Muscle of leg (tissue), 11 donors: Measurements from ENCODE around the gene PCP4L1. TPM values are rescaled to one million over a fixed set of nuclear protein-coding genes. Genes with fewer than 3 reads are reported as not detected.
A peak's percentile ranks its signal among the peaks of the same experiment; 100 is the strongest.

Experiments used
- DNase-seq: peaks from one replicate; pipeline ENCODE4 v3.0.0; 2013
- H3K27ac ChIP-seq: one replicate; pipeline ENCODE4 v1.5.1; 2013; ENCODE audit warnings: mild to moderate bottlenecking, low read length, control low read depth
- H3K27me3 ChIP-seq: one replicate; pipeline ENCODE4 v1.6.1; 2013; ENCODE audit warnings: low read length; ENCODE audit not compliant: control insufficient read depth, insufficient read depth
- H3K36me3 ChIP-seq: one replicate; pipeline ENCODE4 v1.6.1; 2013; ENCODE audit warnings: low read length; ENCODE audit not compliant: control insufficient read depth, insufficient read depth
- H3K4me1 ChIP-seq: one replicate; pipeline ENCODE4 v1.6.1; 2013; ENCODE audit warnings: low read length; ENCODE audit not compliant: control insufficient read depth, insufficient read depth
- H3K4me3 ChIP-seq: one replicate; pipeline ENCODE4 v1.5.1; 2013; ENCODE audit warnings: low read length, control low read depth
- H3K9me3 ChIP-seq: replicated peaks from 2 replicates; pipeline ENCODE4 v1.6.1; 2013; ENCODE audit warnings: low read depth, low read length; ENCODE audit not compliant: control insufficient read depth
- WGBS: methylation state at CpG from one replicate; pipeline ENCODE4 v1.1.5; 2013; ENCODE audit warnings: missing lambda C conversion rate; ENCODE audit not compliant: insufficient coverage; 5-methylcytosine and 5-hydroxymethylcytosine counted together
- polyA plus RNA-seq, 8 donors: library from polyadenylated mRNA; unstranded; fragments of 120-200 nt; gene quantifications; one replicate each; pipeline versions ENCODE4 v1.2.1 to v1.2.3, GENCODE V29; 2013; ENCODE audit warnings: inconsistent platforms in 1 of 8, low replicate concordance in 1 of 8; ENCODE audit not compliant: insufficient read length in 8 of 8, insufficient read depth in 1 of 8
- total RNA-seq: library from RNA; stranded (reverse); fragments of 120-200 nt; gene quantifications from one replicate; pipeline ENCODE4 v1.2.4, GENCODE V29; 2013

Gene PCP4L1
- total and polyA plus RNA-seq, 9 donors = 0.04 to 1.2 (median 0.33) TPM; not detected in 1

DNA sequence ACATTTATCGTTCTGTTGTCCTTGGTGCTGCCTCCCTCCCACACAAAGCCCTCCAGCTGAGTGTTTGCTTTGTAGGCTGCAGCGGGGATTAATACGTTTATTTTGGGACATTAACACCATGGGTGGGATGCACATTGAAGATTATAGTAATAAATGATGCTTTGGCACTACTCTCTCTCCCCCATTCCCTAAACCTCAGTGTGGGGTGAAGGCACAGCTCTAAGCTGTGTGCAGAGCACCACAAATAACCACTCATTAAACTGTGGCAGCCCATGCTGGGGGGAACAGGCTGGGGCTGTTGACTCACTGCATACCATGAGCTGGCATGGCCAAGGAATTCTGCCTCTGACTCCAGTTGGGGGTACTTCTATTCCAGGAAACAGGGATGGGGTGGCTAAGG, 7.7 kb downstream of the PCP4L1 start:
- no peak for DNase-seq
- no peaks in the 10 kb centered on the region for H3K9me3 ChIP-seq
- H3K27ac ChIP-seq = no peak overlapping the region
- no peak overlapping the region for H3K4me3 ChIP-seq
- no CpG with 5 or more reads among the region's 3 CpGs for WGBS
- H3K4me1 ChIP-seq = peaks cover 10% of the 10 kb centered on the region
- no peaks in the 10 kb centered on the region for H3K36me3 ChIP-seq
- H3K27me3 ChIP-seq = peaks cover 3% of the 10 kb centered on the region

DNA sequence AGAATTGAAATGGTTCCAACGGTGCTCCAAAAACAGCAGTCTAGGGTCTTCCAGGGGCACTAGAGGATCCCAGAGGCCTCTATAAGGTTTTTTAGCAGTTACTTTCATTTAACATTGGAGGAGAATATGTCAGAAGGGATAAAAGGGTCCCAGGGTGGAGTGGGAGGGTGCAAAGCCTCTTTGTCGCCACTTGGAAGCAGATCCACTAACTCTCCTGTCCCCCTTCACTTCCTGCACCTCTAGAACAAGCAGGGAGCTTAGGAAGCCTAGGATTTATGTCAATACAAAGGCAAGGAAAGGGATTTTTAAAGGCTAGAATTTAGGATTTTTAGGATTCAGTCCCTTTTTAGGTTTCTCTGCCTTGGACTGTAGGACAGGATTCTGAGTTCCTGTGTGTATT, 8.3 kb downstream of the PCP4L1 start:
- DNase-seq = no peak
- Histone ChIP-seq H3K4me1 (peaks cover 8% of the 10 kb centered on the region), H3K4me3 (no peak overlapping the region), H3K27me3 (no peaks in the 10 kb centered on the region), H3K9me3 (no peaks in the 10 kb centered on the region), H3K27ac (no peak overlapping the region), H3K36me3 (no peaks in the 10 kb centered on the region)
- 14% methylated on average over 1 of the region's 2 CpGs for WGBS

DNA sequence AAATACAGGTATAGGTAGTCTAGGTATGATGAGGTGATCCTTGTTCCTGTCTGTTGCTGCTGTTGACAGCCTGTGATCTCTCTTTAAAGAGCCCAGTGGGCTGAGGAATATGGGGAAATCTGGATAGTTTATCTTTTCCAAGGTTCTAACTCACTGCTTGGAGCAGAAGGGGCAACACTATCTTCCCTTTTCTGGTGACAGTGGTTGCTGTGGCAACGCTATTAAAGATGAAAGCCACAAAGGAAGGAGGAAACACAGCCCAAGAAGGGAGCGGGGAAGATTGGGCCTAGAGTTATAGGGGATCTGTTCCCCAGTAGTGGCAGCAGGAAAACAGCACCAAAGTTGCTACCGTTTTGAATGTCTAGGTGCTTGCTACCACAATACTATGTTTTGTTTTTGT, 8.8 kb downstream of the PCP4L1 start:
- Histone ChIP-seq H3K36me3 (no peaks in the 10 kb centered on the region), H3K27ac (no peak overlapping the region), H3K9me3 (no peaks in the 10 kb centered on the region), H3K4me3 (no peak overlapping the region), H3K4me1 (peaks cover 8% of the 10 kb centered on the region), H3K27me3 (no peaks in the 10 kb centered on the region)
- WGBS = 60% methylated on average over 2 of the region's 3 CpGs
- peak; percentile 45 for DNase-seq

DNA sequence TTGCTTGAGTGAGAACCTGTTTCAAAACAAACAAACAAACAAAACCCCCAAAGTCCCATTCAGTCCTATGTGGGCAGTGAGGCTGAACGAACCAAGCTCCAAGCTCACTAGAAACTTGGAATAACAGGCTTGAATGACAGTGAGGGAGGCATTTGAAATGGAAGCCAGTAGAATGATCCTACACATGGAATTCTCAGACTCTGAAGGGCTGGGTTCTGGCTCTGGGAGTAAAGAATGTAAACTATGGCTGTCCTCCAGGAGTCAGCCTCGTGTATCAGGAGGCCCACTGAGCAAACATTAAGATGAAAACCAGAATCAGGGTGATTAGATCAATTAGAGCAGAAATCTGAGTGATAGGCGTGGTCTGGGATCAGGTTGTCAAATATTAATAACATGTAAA, 14.9 kb downstream of the PCP4L1 start:
- Histone ChIP-seq H3K9me3 (no peaks in the 10 kb centered on the region), H3K4me1 (no peaks in the 10 kb centered on the region), H3K27ac (no peak overlapping the region), H3K27me3 (peaks cover 2% of the 10 kb centered on the region), H3K4me3 (no peak overlapping the region), H3K36me3 (no peaks in the 10 kb centered on the region)
- WGBS = 0% methylated on average over 1 of the region's 3 CpGs
- DNase-seq = no peak

DNA sequence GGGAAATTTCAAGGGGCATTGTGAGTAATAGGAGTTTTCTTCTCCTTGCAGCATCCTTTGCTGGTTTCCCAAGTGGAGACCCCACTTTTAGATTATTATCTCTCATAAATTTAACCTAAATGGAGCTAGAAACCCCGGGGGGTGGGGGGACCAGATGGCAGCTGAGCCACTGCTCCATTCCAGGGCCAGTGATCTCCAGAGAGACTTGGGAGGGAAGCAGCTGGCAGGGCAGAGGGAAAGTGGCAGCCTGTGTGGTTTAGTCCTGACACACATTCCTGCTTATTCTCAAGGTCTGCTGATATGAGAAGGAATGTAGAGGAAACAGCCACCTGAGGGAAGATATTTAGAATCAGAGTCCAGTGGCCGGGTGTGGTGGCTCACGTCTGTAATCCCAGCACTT, 16.3 kb downstream of the PCP4L1 start:
- no peaks in the 10 kb centered on the region for H3K9me3 ChIP-seq
- no peak overlapping the region for H3K27ac ChIP-seq
- no peak for DNase-seq
- no peak overlapping the region for H3K4me3 ChIP-seq
- peaks cover 2% of the 10 kb centered on the region for H3K27me3 ChIP-seq
- WGBS = no CpG with 5 or more reads among the region's 3 CpGs
- H3K36me3 ChIP-seq = no peaks in the 10 kb centered on the region
- no peaks in the 10 kb centered on the region for H3K4me1 ChIP-seq

GRCh38 chr1:161282991-161283390, 24.4 kb downstream of the PCP4L1 start:
- H3K27me3 ChIP-seq = no peaks in the 10 kb centered on the region
- no peak for DNase-seq
- no peaks in the 10 kb centered on the region for H3K9me3 ChIP-seq
- no peak overlapping the region for H3K4me3 ChIP-seq
- no peak overlapping the region for H3K27ac ChIP-seq
- no peaks in the 10 kb centered on the region for H3K4me1 ChIP-seq
- no peaks in the 10 kb centered on the region for H3K36me3 ChIP-seq
- no CpG with 5 or more reads among the region's 1 CpG for WGBS

DNA sequence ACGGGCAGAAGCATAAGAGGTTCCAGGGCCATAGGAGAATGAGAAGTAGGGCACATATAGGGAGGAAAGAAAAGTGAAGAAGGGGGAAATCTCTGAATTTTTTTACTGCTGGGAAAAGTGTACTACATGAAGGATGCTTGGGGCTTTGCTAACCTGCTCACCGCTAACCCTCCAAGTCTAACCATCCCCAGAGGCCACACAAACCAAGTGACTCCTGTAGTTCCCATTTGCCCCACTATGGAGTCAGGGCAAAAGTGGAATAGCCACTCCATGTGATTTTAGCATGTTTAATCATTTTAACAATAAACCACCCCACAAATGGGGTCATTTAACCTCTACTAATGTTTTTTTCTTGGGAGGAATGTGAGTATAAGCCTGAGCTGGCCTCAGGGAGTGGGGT, 26.6 kb downstream of the PCP4L1 start:
- Histone ChIP-seq H3K27ac (no peak overlapping the region), H3K4me1 (no peaks in the 10 kb centered on the region), H3K9me3 (no peaks in the 10 kb centered on the region), H3K27me3 (no peaks in the 10 kb centered on the region), H3K4me3 (no peak overlapping the region), H3K36me3 (no peaks in the 10 kb centered on the region)
- WGBS = 67% methylated on average over 1 of the region's 2 CpGs
- no peak for DNase-seq

DNA sequence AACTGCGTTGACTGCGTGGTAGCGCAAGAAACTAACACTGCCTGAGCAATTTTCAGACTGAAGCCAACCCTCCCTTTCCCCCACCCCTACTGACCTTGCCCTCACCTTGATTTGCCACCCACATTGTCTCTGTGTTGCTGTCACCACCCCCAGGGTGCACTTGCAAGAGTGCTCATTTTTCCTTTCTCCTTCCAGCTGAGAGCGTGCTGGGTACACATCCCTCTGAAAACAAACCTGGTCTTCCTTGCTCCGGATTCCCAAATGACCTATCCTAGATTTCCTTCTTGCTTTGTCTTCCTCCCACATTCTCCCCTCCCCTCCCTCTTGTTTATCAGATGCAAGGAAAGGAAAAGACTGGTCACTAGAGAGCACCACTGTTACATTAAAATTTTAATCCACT, 27.0 kb downstream of the PCP4L1 start:
- no peaks in the 10 kb centered on the region for H3K9me3 ChIP-seq
- H3K4me1 ChIP-seq = no peaks in the 10 kb centered on the region
- H3K27ac ChIP-seq = no peak overlapping the region
- no peak overlapping the region for H3K4me3 ChIP-seq
- H3K36me3 ChIP-seq = no peaks in the 10 kb centered on the region
- WGBS = 68% methylated on average over 4 of the region's 5 CpGs
- no peak for DNase-seq
- H3K27me3 ChIP-seq = no peaks in the 10 kb centered on the region

DNA sequence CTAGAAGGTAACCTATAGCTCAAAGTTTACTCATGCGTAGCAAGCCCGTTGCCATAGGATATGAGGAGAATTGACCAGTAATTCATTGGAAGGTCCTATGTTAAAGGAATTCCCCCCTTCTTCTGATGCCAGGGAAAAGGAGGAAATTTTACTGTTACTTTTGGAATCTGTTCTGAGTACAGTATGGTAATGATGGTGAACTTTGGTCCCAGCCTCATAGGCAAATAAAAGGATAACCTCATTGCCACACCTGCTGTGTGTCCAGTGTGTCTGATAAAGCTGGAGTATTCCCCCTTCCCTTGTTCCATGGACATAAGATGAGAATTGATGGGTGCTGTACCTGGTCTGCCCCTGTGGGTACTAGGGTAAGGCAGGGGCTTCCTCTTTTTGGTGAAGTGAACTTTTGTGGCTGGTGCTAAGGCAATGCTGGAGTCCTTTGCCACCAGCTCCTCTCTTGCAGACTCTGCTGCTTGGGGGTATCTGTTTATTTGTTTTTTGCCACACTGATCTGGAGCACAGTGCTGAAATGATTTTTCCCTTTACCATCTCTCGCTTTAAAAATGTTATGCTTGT, 29.0 kb downstream of the PCP4L1 start:
- H3K36me3 ChIP-seq = no peaks in the 10 kb centered on the region
- H3K9me3 ChIP-seq = no peaks in the 10 kb centered on the region
- no peak overlapping the region for H3K4me3 ChIP-seq
- no peak overlapping the region for H3K27ac ChIP-seq
- H3K4me1 ChIP-seq = no peaks in the 10 kb centered on the region
- no CpG with 5 or more reads among the region's 3 CpGs for WGBS
- no peaks in the 10 kb centered on the region for H3K27me3 ChIP-seq
- DNase-seq = no peak

DNA sequence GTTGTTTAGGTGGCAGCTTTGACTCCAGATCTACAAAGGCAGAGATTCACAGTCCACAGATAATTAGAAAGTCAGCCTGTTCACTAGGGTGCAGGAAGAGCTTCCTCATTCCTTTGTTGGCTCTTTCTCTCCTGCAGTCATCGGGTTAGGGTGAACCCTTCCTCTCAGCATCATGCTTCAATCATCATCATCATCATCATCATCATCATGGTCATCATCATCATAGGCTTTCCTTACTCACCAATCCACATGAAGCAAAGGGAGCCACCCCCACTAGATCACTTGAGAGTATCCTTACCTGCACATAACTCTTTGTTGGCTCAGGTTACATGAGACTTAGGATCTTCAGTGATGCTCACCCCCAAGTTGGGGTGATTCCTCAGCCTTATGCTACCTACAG, 32.2 kb downstream of the PCP4L1 start:
- whole genome bisulfite sequencing = 92% methylated on average over 1 of the region's 1 CpG
- H3K27me3 ChIP-seq = no peaks in the 10 kb centered on the region
- no peak overlapping the region for H3K27ac ChIP-seq
- H3K36me3 ChIP-seq = no peaks in the 10 kb centered on the region
- H3K4me1 ChIP-seq = no peaks in the 10 kb centered on the region
- no peaks in the 10 kb centered on the region for H3K9me3 ChIP-seq
- H3K4me3 ChIP-seq = no peak overlapping the region
- no peak for DNase-seq

GRCh38 chr1:161297415-161297814, 38.9 kb downstream of the PCP4L1 start:
- H3K27ac ChIP-seq = no peak overlapping the region
- DNase-seq = no peak
- H3K4me1 ChIP-seq = no peaks in the 10 kb centered on the region

More at GRCh38 chr1:161297415-161297814, 38.9 kb downstream of the PCP4L1 start:
- no peaks in the 10 kb centered on the region for H3K9me3 ChIP-seq
- H3K4me3 ChIP-seq = no peak overlapping the region
- no peaks in the 10 kb centered on the region for H3K36me3 ChIP-seq
- no peaks in the 10 kb centered on the region for H3K27me3 ChIP-seq
